ENCODE measurements around the gene GDNF. TPM values are rescaled to one million over a fixed set of nuclear protein-coding genes. Genes with fewer than 3 reads are reported as not detected.

Gene GDNF
- total and polyA plus RNA-seq, 2 donors: 0.07 to 0.24 TPM

GRCh38 chr5:37770786-37771185, 69.1 kb downstream of the GDNF start:
- no peak overlapping the region for H3K27ac ChIP-seq (ENCODE audit: low read depth in 1 of 2, low read length in 1 of 2)

GRCh38 chr5:37769840-37770239, 70.0 kb downstream of the GDNF start:
- peaks cover 0 to 4% of the 10 kb centered on the region in 2 donors for H3K9me3 ChIP-seq (ENCODE audit: control insufficient read depth in 2 of 2, insufficient read depth in 1 of 2, low read length in 1 of 2)
- no peaks in the 10 kb centered on the region for H3K4me1 ChIP-seq (ENCODE audit: control insufficient read depth in 2 of 2, insufficient read depth in 2 of 2, low read length in 2 of 2)
- 98% methylated on average over 1 of the region's 1 CpG for WGBS
- DNase-seq (ENCODE audit: low read depth in 6 of 9, low spot score in 9 of 9): no peak
- no peaks in the 10 kb centered on the region for H3K27me3 ChIP-seq (ENCODE audit: control insufficient read depth in 2 of 2, insufficient read depth in 1 of 2, low read length in 1 of 2)
- no peaks in the 10 kb centered on the region for H3K36me3 ChIP-seq (ENCODE audit: control insufficient read depth in 2 of 2, insufficient read depth in 2 of 2, low read length in 1 of 2)
- H3K27ac ChIP-seq (ENCODE audit: low read depth in 1 of 2, low read length in 1 of 2): no peak overlapping the region
- no peak overlapping the region for H3K4me3 ChIP-seq (ENCODE audit: low read length in 2 of 2)

More at GRCh38 chr5:37770786-37771185, 69.1 kb downstream of the GDNF start:
- Histone ChIP-seq H3K36me3 (ENCODE audit: control insufficient read depth in 2 of 2, insufficient read depth in 2 of 2, low read length in 1 of 2) (no peaks in the 10 kb centered on the region), H3K27me3 (ENCODE audit: control insufficient read depth in 2 of 2, insufficient read depth in 1 of 2, low read length in 1 of 2) (no peaks in the 10 kb centered on the region), H3K9me3 (ENCODE audit: control insufficient read depth in 2 of 2, insufficient read depth in 1 of 2, low read length in 1 of 2) (peaks cover 2 to 9% of the 10 kb centered on the region in 2 donors), H3K4me1 (ENCODE audit: control insufficient read depth in 2 of 2, insufficient read depth in 2 of 2, low read length in 2 of 2) (no peaks in the 10 kb centered on the region), H3K4me3 (ENCODE audit: low read length in 2 of 2) (no peak overlapping the region)
- WGBS: 73% methylated on average over 1 of the region's 1 CpG
- DNase-seq (ENCODE audit: low read depth in 6 of 9, low spot score in 9 of 9): no peak

GRCh38 chr5:37769108-37769507, 70.7 kb downstream of the GDNF start:
- no peak for DNase-seq (ENCODE audit: low read depth in 6 of 9, low spot score in 9 of 9)
- whole genome bisulfite sequencing: 96% methylated on average over 4 of the region's 4 CpGs
- H3K36me3 ChIP-seq (ENCODE audit: control insufficient read depth in 2 of 2, insufficient read depth in 2 of 2, low read length in 1 of 2): no peaks in the 10 kb centered on the region
- H3K27me3 ChIP-seq (ENCODE audit: control insufficient read depth in 2 of 2, insufficient read depth in 1 of 2, low read length in 1 of 2): no peaks in the 10 kb centered on the region
- no peak overlapping the region for H3K4me3 ChIP-seq (ENCODE audit: low read length in 2 of 2)
- no peaks in the 10 kb centered on the region for H3K4me1 ChIP-seq (ENCODE audit: control insufficient read depth in 2 of 2, insufficient read depth in 2 of 2, low read length in 2 of 2)
- H3K9me3 ChIP-seq (ENCODE audit: control insufficient read depth in 2 of 2, insufficient read depth in 1 of 2, low read length in 1 of 2): no peaks in the 10 kb centered on the region
- H3K27ac ChIP-seq (ENCODE audit: low read depth in 1 of 2, low read length in 1 of 2): no peak overlapping the region

DNA sequence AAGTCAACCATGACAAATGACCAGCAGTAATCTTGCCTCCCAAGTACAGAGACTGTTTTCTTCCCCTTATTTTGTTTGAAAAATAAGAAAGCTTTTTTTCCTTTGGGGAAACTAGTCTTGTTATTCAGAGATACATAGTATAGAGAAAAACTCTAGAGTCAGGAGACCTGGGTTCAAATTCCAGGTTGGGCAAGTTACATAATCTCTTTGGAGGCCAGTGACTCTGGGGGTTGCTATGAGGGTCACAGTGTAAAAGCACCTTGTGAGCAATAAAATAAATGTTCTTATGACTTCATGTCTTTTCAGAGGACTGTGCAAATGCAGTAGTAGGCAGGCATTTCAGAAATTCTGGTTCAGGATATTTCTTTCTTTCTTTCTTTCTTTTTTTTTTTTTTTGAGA, 71.5 kb downstream of the GDNF start:
- H3K27me3 ChIP-seq (ENCODE audit: control insufficient read depth in 2 of 2, insufficient read depth in 1 of 2, low read length in 1 of 2): no peaks in the 10 kb centered on the region
- no peak overlapping the region for H3K27ac ChIP-seq (ENCODE audit: low read depth in 1 of 2, low read length in 1 of 2)
- no peak for DNase-seq (ENCODE audit: low read depth in 6 of 9, low spot score in 9 of 9)
- H3K4me1 ChIP-seq (ENCODE audit: control insufficient read depth in 2 of 2, insufficient read depth in 2 of 2, low read length in 2 of 2): no peaks in the 10 kb centered on the region
- no peak overlapping the region for H3K4me3 ChIP-seq (ENCODE audit: low read length in 2 of 2)
- no peaks in the 10 kb centered on the region for H3K36me3 ChIP-seq (ENCODE audit: control insufficient read depth in 2 of 2, insufficient read depth in 2 of 2, low read length in 1 of 2)
- no peaks in the 10 kb centered on the region for H3K9me3 ChIP-seq (ENCODE audit: control insufficient read depth in 2 of 2, insufficient read depth in 1 of 2, low read length in 1 of 2)

DNA sequence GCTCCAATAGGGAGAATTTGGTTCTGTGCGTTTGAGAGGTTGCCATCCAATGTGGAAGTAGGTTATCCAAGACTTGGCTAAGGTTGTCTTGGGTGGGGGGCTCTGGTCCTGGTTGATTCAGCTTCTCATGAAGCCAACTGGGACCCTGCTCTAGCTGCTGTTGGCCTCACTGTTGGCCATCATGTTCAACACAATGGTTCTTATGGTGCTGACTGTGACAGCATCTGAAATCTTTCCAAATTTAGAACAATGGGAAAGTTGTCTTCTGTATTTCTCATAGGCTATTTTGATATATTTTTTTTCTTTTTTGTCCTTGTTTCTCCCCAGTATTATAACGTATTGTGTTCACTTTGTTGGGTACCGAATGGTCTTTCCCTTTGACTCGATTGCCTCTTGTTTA, 71.9 kb downstream of the GDNF start:
- H3K9me3 ChIP-seq (ENCODE audit: control insufficient read depth in 2 of 2, insufficient read depth in 1 of 2, low read length in 1 of 2): no peaks in the 10 kb centered on the region
- no peaks in the 10 kb centered on the region for H3K4me1 ChIP-seq (ENCODE audit: control insufficient read depth in 2 of 2, insufficient read depth in 2 of 2, low read length in 2 of 2)
- no peaks in the 10 kb centered on the region for H3K27me3 ChIP-seq (ENCODE audit: control insufficient read depth in 2 of 2, insufficient read depth in 1 of 2, low read length in 1 of 2)
- DNase-seq (ENCODE audit: low read depth in 6 of 9, low spot score in 9 of 9): no peak
- no peak overlapping the region for H3K27ac ChIP-seq (ENCODE audit: low read depth in 1 of 2, low read length in 1 of 2)
- WGBS: 93% methylated on average over 4 of the region's 4 CpGs
- H3K4me3 ChIP-seq (ENCODE audit: low read length in 2 of 2): no peak overlapping the region
- no peaks in the 10 kb centered on the region for H3K36me3 ChIP-seq (ENCODE audit: control insufficient read depth in 2 of 2, insufficient read depth in 2 of 2, low read length in 1 of 2)

- Histone ChIP-seq H3K4me1 (ENCODE audit: control insufficient read depth in 2 of 2, insufficient read depth in 2 of 2, low read length in 2 of 2) (no peaks in the 10 kb centered on the region), H3K27me3 (ENCODE audit: control insufficient read depth in 2 of 2, insufficient read depth in 1 of 2, low read length in 1 of 2) (no peaks in the 10 kb centered on the region), H3K9me3 (ENCODE audit: control insufficient read depth in 2 of 2, insufficient read depth in 1 of 2, low read length in 1 of 2) (no peaks in the 10 kb centered on the region), H3K36me3 (ENCODE audit: control insufficient read depth in 2 of 2, insufficient read depth in 2 of 2, low read length in 1 of 2) (no peaks in the 10 kb centered on the region), H3K4me3 (ENCODE audit: low read length in 2 of 2) (no peak overlapping the region), H3K27ac (ENCODE audit: low read depth in 1 of 2, low read length in 1 of 2) (no peak overlapping the region)
- no peak for DNase-seq (ENCODE audit: low read depth in 6 of 9, low spot score in 9 of 9)
- WGBS: 90% methylated on average over 3 of the region's 3 CpGs
These were observed 72.6 kb downstream of the GDNF start for GRCh38 chr5:37767251-37767650.
